SHP77 treated with DMSO at 0.1 percent for 48 hours (cell line): ENCODE data around the gene PROSER3.
"Not testable (repeated sequence)": the region's sequence is repeated elsewhere in the genome, so short reads cannot be mapped to it uniquely, and the experiment has no call there.

Experiments used
- DNase-seq: peaks from one replicate; lab custom pipeline; 2025; lab: John Stamatoyannopoulos, UW

PROSER3 gene

GRCh38 chr19:35754370-35755130 lies 3.4 kb upstream of the PROSER3 start:
- DNase-seq = no peak

GRCh38 chr19:35755131-35755549 lies 2.8 kb upstream of the PROSER3 start:
- no peak for DNase-seq

- no peak for DNase-seq
Observed at GRCh38 chr19:35755550-35756376, 2.2 kb upstream of the PROSER3 start.

GRCh38 chr19:35756377-35757230 lies 1.4 kb upstream of the PROSER3 start, which contains the start of gene HSPB6:
Gene HSPB6 (minus strand): TSS chr19:35757029. CDS start chr19:35757008, 21 bp downstream.
- DNase-seq = no peak

GRCh38 chr19:35757231-35757748 lies 686 bp upstream of the PROSER3 start:
- no peak for DNase-seq

GRCh38 chr19:35759697-35760096 lies 1.7 kb downstream of the PROSER3 start:
- no peak for DNase-seq

- no peak for DNase-seq
Observed at GRCh38 chr19:35760711-35761349, 2.9 kb downstream of the PROSER3 start.

GRCh38 chr19:35764432-35765315 lies 6.7 kb downstream of the PROSER3 start:
- DNase-seq = no peak

- no peak for DNase-seq
Observed at GRCh38 chr19:35766571-35767104, 8.7 kb downstream of the PROSER3 start.

GRCh38 chr19:35767288-35768081 lies 9.5 kb downstream of the PROSER3 start:
- no peak for DNase-seq

GRCh38 chr19:35768082-35768421 lies 10.1 kb downstream of the PROSER3 start:
- no peak for DNase-seq

GRCh38 chr19:35772362-35772761 lies 14.4 kb downstream of the PROSER3 start:
- DNase-seq = not testable (repeated sequence)

GRCh38 chr19:35773020-35773806 lies 15.2 kb downstream of the PROSER3 start:
- DNase-seq = no peak

GRCh38 chr19:35774274-35775045 lies 16.5 kb downstream of the PROSER3 start:
- no peak for DNase-seq

- no peak for DNase-seq
Observed at GRCh38 chr19:35775046-35775297, 17.0 kb downstream of the PROSER3 start.

GRCh38 chr19:35775298-35776101 lies 17.5 kb downstream of the PROSER3 start, which contains the start of gene ARHGAP33:
Gene ARHGAP33 (plus strand): TSS chr19:35775564. CDS start chr19:35775659, 95 bp downstream.
- DNase-seq = peak; percentile 87
